ENCODE results near the gene PIK3C3.

DNA sequence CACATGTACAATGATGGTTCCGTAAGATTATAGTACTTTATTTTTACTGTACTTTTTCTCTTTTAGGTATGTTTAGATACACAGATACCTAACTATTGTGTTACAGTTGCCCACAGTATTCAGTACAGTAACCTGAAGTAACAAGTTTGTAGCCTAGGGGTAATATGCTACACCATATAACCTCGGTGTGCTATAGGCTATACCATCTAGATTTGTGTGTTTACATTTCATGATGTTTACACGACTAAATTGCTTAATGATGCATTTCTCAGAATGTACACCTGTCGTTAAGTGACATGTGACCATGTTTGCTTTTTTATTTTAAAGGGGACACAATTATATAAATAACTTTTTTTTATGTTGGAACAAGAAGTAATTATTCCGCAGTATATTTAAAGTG is 34.5 kb downstream of the PIK3C3 start:
- TF ChIP-seq POLR2AphosphoS5 (IDR thresholded peaks at IDR 0.05) (no peak), POLR2A (IDR thresholded peaks at IDR 0.05) (no peak), CTCF (IDR thresholded peaks at IDR 0.05) (no peak)

Measured in breast epithelium (tissue), 3 donors.